GM10248 (cell line): ENCODE measurements around the gene RAB1B.
A peak's percentile ranks its signal among the peaks of the same experiment; 100 is the strongest.

ENCODE experiments used
- CTCF ChIA-PET: fragments of 300-600 bp; sonication (Branson Sonifier 250); formaldehyde crosslinking; extraction: SDS; loops from one replicate; lab custom pipeline; 2021; ENCODE audit warnings: antibody characterized with exemption; lab: Yijun Ruan, JAX
- POLR2A ChIA-PET: fragments of 350-650 bp; sonication (Branson Sonifier 250); formaldehyde crosslinking; extraction: SDS; loops from one replicate; lab custom pipeline; 2020; ENCODE audit warnings: antibody characterized with exemption; lab: Yijun Ruan, JAX
- DNase-seq: peaks from one replicate; pipeline ENCODE4 v3.0.0; 2012; ENCODE audit errors: extremely low spot score
- CTCF ChIP-seq: IDR thresholded peaks from 2 replicates; pipeline ENCODE4 v1.5.1; 2012; ENCODE audit warnings: mild to moderate bottlenecking, low read depth; ENCODE audit errors: extremely low read depth, missing control alignments, control extremely low read depth

The RAB1B gene

GRCh38 chr11:66311965-66312548 lies 43.6 kb downstream of the RAB1B start:
- peak; percentile 87 for DNase-seq
- TF ChIP-seq CTCF = peak; percentile 16
- ChIA-PET CTCF (interaction anchor here (0.7 to 5.9 kb wide), 36 partner anchors 10 to 127 kb away, joined by 3 to 126 read pairs (median 5); partner anchors contain the start of genes BRMS1, MRPL11, NPAS4 and RIN1), POLR2A (interaction anchor here (0.6 to 1.6 kb wide), 5 partner anchors 21 to 388 kb away, joined by 3 to 14 read pairs (median 4); partner anchors contain the start of genes RBM4B and YIF1A)

DNA sequence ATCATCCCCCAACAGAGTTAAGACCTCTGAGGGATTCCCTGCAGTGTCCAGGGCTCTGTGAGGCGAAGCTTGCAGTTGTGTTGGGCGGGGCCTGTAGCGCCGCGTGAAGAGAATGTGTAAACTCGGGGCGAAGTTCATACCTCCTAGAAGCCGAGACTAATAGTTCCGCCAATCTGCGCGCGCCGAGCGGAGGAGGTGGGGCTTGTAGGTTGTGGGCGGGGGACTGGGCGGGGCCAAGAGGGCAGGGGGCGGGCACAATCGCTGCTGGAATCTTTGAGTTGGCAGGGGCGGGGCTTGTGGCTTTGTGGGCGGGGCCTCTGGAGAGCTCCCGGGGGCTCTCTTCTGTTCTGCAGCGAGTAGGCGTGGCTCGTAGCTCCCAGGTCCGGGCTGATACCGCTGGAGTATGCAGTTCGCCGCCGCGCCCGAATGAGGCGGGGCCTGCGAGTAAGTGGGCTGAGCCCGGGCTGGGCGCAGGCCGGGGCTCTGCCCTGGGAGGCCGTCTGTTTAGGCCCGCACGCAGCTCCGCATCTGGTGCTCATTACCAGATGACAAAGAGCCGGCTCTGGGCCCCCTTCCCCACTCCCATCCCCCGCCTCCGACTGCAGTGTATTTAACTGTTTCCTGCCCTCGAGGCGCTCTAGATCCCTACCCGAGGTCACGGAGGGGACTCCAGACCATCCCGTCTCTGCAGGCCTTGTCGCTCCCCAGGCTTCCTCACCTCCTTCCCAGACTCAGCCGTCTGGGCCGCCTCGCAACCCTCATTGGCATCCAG lies 44.3 kb downstream of the RAB1B start:
- TF ChIP-seq CTCF = no peak
- CTCF ChIA-PET = interaction anchor here (0.7 to 5.9 kb wide), 29 partner anchors 9 to 126 kb away, joined by 3 to 126 read pairs (median 5); partner anchors contain the start of genes BRMS1, MRPL11, NPAS4 and RIN1
- peak; percentile 98 for DNase-seq
- POLR2A ChIA-PET = interaction anchor here (0.7 to 1.6 kb wide), 4 partner anchors 22 to 365 kb away, joined by 3 to 14 read pairs (median 4); partner anchors contain the start of genes RBM4B and YIF1A

GRCh38 chr11:66313321-66314185 lies 45.1 kb downstream of the RAB1B start:
- no peak for TF ChIP-seq CTCF

GRCh38 chr11:66314186-66314501 lies 45.7 kb downstream of the RAB1B start:
- ChIA-PET POLR2A (no interaction called here), CTCF (interaction anchor here (1.5 to 5.9 kb wide), 3 partner anchors 18 to 102 kb away, joined by 4 to 126 read pairs (median 47); partner anchors contain the start of gene RIN1)

More at GRCh38 chr11:66313321-66314185, 45.1 kb downstream of the RAB1B start:
- ChIA-PET CTCF (interaction anchor here (1.0 to 5.9 kb wide), 19 partner anchors 12 to 125 kb away, joined by 3 to 126 read pairs (median 7); partner anchors contain the start of genes BRMS1, MRPL11, NPAS4 and RIN1), POLR2A (interaction anchor here (1.2 to 1.6 kb wide), 2 partner anchors 21 to 25 kb away, joined by 4 to 14 read pairs; partner anchors contain the start of gene YIF1A)
- no peak for DNase-seq

More at GRCh38 chr11:66314186-66314501, 45.7 kb downstream of the RAB1B start:
- no peak for DNase-seq
- no peak for TF ChIP-seq CTCF
